ENCODE data around the gene BTN3A1.
"Not testable (repeated sequence)": the region's sequence is repeated elsewhere in the genome, so short reads cannot be mapped to it uniquely, and the experiment has no call there.

- not testable (repeated sequence) for TF ChIP-seq YY1 (IDR thresholded peaks at IDR 0.05; ENCODE audit: insufficient read depth, insufficient read length); ZNF274 (IDR thresholded peaks at IDR 0.05; ENCODE audit: low read depth, low read length)
Observed at GRCh38 chr6:26378143-26378542, 23.9 kb upstream of the BTN3A1 start.

All from NT2/D1 (cell line).